ENCODE data around the gene TNS1.
"Not testable (repeated sequence)": the region's sequence is repeated elsewhere in the genome, so short reads cannot be mapped to it uniquely, and the experiment has no call there.

TNS1 gene

GRCh38 chr2:217823626-217824025 is 179.2 kb downstream of the TNS1 start:
- no peak for DNase-seq

DNA sequence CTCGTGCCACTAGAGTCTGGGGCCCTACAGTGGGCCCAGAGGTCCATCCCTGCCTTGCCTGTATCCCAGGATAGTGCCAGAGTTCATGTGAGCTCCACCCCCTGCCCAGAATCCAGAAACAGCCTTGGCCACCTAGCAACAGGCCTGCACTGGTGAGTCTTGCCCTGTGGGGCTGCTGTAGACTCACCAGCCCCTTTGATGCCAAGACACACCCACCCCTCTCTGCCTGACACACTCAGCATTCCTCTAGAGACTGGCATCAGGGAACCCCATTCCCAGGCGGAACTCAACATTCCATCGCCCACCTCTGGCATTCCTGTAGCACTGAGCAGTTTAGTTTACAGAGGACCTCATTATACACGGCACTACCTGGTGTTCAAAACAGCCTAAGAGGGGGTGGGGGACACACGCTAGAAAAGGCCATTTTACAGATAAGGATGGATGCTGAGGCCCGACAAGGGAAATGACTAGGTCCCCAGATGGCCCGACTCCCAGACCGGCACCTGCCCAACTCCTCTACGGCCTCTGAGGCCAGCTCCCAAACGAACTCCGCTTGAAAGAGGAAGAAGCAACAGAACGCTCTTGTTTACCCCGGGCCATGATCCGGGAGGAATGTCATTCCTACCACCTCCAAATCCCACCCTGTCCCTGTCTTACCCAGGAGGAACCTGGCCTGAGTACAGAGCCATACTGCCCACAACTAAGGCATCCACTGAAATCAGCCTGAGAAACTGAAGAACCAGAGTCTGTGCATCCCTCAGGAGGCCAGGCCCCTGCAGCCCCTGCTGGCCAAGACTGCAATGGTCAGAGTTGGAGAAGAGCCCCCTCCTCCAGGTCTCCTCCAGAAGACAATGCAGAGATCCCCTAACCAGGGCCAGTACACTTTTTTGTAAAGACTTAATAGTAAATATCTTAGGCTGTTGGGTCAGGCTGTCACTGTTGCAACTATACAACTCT is 180.2 kb downstream of the TNS1 start:
- no peak for DNase-seq

- DNase-seq, result no peak
Observed at GRCh38 chr2:217821536-217822147, 181.2 kb downstream of the TNS1 start.

DNA sequence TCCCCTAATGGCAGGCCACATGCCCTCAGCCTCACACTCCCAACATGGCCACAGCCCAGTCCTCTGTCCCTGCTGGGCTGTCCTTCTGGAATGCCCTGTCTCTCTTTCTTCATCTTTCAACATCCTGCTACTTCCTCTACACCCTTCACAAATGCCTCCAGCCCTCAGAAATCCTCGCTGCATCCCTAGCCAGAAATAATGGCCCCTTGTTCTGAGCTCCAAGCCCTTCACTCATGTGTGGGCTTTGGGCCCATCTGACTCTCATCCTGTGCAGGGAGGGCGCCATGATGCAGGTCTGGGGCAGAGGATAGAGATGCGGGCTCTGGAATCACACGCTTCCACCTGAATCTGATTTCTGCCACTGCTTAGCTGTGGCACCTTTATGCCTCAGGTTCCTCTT is 181.9 kb downstream of the TNS1 start:
- no peak for DNase-seq

DNA sequence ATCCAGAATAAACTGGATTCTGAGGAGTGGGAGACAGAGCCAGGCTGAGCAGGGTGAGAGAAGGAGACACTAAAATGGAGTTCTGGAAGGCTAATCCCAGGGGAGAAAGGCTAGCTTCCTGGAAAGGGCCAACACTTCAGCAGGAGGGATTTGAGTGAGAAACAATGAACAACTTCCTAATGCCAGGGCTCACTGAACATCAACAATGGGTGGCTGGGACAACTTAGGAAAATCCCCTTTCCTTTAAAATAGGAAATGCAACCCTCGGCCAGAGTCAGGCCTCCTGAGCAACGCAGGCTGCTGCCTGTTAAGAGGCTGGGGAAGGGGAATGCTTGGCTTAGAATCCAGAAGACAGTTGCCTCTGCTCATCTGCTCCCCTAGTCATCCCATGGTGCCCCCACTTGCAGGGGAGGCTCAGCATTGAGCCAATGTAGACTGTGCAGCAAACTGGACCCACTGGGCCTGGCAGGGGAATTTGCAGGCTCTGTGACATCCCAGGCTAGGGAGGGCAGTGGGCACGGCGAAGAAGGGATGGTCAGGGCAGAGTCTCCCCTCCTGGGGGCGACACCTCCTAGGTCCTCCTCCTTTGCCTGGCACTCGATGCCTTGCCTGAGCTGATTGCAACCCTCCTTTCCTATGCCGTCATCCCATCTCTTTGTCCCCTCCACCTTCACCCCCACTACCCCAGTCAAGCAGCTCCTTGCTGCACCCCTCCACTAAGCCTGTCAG is 182.5 kb downstream of the TNS1 start:
- DNase-seq, result no peak

DNA sequence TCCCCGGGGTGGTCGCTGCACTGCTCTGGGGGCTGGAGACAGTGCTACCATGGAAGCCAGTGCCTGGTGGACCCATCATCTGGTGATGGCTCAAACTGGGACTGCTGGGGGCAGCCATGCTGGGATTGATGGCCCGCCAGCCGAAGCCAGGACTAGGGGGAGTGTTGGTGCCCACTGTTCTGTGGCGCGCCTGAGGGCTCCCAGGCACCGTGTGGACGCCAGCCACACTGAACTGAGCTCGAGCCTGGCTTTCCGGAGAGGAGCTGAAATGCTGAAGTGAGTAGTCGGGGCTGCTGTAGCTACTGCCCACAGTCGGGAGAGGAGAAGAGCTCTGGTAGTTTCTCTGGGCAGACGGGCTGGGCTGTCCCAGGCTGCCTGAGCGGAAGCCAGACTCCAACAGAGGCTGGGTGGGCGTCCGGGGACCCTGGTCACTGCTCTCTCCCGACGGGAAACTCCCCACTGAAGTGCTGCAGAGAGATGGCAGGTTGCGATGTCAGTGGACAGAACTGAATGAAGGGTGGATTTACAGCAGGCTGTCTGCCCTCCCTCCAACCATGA is 184.4 kb downstream of the TNS1 start:
- DNase-seq, result no peak

DNA sequence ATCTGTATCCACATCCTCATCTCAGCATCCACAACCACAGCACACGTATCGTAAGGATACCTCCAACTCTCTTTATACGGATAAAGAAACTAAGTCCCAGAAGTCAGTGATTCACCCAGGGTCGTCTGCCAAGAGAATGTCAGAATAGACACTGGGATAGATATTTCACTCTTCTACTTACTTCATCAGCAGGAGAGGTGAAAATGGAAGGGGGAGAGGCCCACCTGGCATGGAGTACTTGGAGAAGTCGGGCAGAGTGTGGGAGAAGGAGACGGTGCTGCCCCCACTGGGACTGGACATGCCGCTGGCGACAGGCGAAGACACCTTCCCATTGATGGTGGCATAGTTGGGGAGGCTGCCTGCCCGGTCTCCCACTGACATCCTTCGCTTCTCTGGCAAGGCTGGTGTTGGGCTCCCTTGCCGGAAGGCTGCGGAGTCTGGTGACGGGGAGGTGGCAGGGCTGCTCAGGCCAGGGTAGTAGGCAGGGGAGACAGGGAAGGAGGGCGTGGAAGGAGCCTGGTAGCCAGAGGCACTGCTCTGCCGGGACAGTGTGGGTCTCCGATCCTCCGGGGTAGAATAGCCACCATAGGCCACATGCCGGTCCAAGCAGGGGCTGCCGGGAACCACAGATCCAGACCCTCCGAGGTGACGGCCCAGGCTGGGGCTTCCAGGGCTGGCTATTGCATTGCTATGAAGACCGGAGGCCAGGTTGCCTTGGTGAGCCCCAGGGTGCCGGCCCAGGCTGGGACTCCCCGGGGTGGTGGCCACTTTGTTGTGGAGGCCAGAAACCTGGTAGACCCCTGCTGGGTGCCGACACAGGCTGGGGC is 185.1 kb downstream of the TNS1 start:
- no peak for DNase-seq

DNA sequence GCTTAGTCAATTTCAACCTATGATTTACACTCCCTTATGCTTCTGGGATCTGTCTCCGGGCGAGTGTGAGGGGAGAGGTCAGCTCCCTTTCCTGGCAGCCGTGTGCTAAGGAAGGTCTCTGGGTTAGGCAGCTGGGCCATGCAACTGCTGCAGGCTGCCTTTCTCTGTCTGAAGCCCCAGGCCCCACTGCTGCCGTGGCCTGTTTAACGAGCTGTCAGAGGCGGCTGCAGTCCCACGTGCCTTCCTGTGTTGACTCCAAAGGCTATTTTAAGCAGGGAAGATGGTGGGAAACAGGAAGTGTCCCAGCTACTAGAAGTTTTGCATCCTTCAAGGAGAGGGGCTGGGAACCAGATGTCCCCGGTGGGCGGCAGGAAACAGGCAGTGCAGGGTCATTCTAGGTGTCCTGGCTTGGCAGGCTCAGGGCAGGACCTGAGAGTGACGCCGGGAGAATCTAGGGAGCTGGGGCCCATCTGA is 186.4 kb downstream of the TNS1 start:
- DNase-seq, result no peak

- no peak for DNase-seq
Observed at GRCh38 chr2:217813828-217814227, 189.0 kb downstream of the TNS1 start.

DNA sequence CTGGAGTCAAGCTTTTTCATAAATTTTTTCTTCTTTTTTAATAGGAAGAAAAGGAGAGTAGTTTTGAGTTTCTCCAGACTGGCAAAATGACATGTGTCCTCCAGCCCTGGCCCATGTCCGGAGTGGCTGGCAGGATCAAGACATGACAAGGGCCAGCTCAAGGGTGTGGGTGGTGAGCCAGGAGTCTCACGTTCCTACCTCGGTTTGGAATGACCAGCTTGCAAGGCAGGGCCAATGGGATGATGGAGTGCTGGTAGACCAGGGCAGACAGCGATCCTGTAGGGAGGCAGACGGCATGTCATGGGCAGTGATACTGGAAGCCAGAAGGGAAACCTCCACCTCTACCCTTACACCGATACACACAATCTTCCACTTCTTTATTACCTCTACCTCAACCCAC is 190.6 kb downstream of the TNS1 start:
- no peak for DNase-seq

DNA sequence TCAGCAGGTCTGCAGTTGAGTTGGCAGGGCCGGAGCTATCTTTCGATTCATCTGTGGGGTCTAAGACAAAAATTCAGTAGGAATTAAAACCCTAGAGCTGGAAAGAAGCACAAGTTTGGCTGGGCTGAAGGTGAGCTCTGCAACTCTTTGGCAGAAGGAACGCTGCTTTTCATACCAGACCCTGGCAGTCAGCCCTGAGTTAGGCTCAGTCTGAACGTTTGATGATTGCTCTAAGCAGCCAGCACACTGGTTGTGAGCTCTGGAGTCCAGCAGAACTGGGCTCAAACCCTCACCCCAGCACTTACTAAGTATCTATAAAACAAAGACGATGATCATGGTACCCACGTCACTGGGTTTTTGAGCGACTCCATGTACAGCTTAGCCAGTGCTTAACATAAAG is 192.5 kb downstream of the TNS1 start:
- DNase-seq, result no peak

GRCh38 chr2:217809736-217810135 is 193.1 kb downstream of the TNS1 start:
- DNase-seq, result no peak

GRCh38 chr2:217808967-217809366 is 193.8 kb downstream of the TNS1 start:
- not testable (repeated sequence) for DNase-seq

DNA sequence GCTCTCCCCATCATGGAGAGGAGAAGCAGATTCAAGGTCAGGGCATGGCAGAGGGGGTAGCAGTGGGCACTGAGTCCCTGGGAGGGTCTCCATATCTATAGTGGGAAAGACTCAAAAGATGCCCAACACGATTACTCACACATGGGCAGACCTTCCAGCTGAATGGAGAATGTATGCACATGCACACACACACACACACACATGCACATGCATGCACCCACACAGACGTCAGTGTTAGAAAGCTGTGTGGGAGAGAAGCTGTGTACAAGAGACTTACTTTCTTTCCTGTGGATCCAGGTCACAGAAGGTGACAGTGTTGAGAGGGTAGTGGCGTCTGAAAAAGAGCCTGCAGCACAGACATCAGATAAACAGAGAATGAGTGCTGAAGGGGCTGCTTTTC is 194.5 kb downstream of the TNS1 start:
- no peak for DNase-seq

DNA sequence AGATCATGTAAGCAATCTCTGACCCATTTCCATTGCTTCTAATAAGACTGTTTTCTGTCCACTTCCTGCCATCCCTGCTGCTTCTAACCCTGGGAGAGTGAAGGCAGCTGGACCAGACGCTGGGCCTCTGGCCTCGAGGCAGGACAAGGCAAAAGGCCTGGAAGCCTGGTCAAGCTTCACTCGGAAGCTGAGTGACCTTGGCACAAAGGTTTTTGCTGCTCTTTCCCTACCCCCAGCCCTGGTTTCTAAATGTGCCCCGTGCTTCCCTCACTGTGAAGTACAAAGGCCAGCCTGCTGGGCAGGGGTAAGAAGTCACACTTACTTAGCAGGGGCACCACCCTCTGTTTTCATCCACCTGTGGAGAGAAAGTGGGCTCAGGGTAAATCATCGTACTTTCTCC is 195.0 kb downstream of the TNS1 start:
- no peak for DNase-seq

DNA sequence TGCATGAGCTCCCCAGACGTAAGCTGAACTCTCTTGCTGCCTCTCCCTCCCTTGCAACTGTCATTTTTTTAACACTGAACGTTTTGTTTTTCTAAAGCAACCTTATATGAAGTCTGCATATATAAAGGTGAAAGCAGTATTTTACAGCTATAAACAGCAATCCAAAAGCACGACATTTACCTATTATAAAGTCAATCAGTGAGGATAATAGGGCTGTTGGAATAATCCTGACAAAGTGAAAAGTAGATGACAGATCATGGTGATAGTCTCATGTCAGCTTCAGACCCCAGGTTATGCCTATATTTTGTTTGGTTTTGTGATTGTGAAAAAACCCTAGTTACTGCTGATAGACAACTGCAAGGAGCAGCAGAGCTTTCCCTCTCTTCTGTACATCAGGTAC is 195.8 kb downstream of the TNS1 start:
- no peak for DNase-seq

- DNase-seq, result no peak
Observed at GRCh38 chr2:217806482-217806765, 196.4 kb downstream of the TNS1 start.

GRCh38 chr2:217805668-217806481 is 196.9 kb downstream of the TNS1 start:
- no peak for DNase-seq

DNA sequence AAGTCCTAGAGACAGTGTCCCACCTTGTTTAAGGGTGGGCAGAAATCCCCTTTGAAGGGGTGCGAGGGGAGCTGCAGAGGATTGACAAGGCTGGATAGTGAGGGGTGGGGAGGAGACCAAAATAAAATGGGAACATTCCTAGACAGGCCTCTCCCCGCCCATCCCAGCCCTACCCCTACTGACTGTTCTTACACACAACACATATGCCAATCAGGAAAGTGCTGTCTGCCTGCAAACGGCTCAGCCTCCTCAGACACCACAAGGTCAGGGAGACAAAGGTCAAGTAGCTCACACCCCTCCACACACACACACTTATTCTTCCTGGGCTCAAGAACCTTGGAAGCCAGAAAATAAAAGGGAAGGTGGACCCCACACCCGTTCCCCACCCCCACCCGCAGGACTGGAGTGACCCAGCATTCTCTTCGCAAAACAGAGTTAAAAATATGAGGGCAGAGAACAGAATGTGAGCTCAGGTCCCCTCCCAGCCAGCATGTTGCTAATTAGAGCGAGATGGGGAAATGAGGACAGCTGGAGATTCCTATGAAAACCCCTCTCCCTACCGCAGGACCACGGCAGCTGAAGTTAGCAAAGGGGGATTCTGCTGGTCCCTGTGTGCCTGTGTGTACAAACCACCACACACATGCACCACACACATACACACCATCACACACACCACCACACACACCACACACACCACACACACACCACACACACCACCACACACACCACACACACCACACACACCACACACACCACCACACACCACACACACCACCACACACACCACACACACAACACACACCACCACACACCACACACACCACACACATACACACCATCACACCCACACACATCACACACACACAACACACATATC is 197.8 kb downstream of the TNS1 start:
- DNase-seq, result no peak

- no peak for DNase-seq
Observed at GRCh38 chr2:217804338-217804737, 198.5 kb downstream of the TNS1 start.

GRCh38 chr2:217803653-217803960 is 199.2 kb downstream of the TNS1 start:
- no peak for DNase-seq

Data from NCI-H1930 (cell line).